ENCODE results near the gene HCN4.

GRCh38 chr15:73330206-73331051 lies 38.3 kb downstream of the HCN4 start:
- TF ChIP-seq EZH2 (IDR thresholded peaks at IDR 0.05; ENCODE audit: insufficient read depth, poor library complexity, severe bottlenecking) = no peak
- no peak for TF ChIP-seq EZH2phosphoT487 (IDR thresholded peaks at IDR 0.05; ENCODE audit: insufficient read depth, low read depth)
